DOHH2 (cell line): Measurements from ENCODE around the gene SMIM12.
A peak's percentile ranks its signal among the peaks of the same experiment; 100 is the strongest.

Source experiments
- H3F3A ChIP-seq: fragments of 200-600 bp; sonication (generic), shearing (Covaris generic); 2 replicates; pipeline ENCODE4 v1.6.0; 2016; ENCODE audit warnings: antibody characterized with exemption, mild to moderate bottlenecking; ENCODE audit not compliant: control insufficient read depth, insufficient read depth
- H3K27ac ChIP-seq: fragments of 200-600 bp; sonication (generic); 2 replicates; pipeline ENCODE4 v1.5.1; 2014; ENCODE audit warnings: low read depth, mild to moderate bottlenecking, low read length, moderate library complexity
- H3K27me3 ChIP-seq: fragments of 200-600 bp; sonication (generic); 2 replicates; pipeline ENCODE4 v1.6.1; 2014; ENCODE audit warnings: mild to moderate bottlenecking, low read length, mixed read lengths; ENCODE audit not compliant: control insufficient read depth
- H3K36me3 ChIP-seq: fragments of 200-600 bp; sonication (generic); 2 replicates; pipeline ENCODE4 v1.6.1; 2014; ENCODE audit warnings: mild to moderate bottlenecking, low read length, moderate library complexity, mixed read lengths; ENCODE audit not compliant: control insufficient read depth
- H3K4me1 ChIP-seq: fragments of 200-600 bp; sonication (generic); 2 replicates; pipeline ENCODE4 v1.6.1; 2014; ENCODE audit warnings: mild to moderate bottlenecking, low read length, mixed read lengths; ENCODE audit not compliant: control insufficient read depth
- H3K4me2 ChIP-seq: fragments of 200-600 bp; sonication (generic); 2 replicates; pipeline ENCODE4 v1.6.0; 2014; ENCODE audit warnings: mild to moderate bottlenecking, low read length, moderate library complexity
- H3K4me3 ChIP-seq: fragments of 200-600 bp; sonication (generic); 2 replicates; pipeline ENCODE4 v1.5.1; 2014; ENCODE audit warnings: mild to moderate bottlenecking, low read length, mixed read lengths
- H3K79me2 ChIP-seq: fragments of 200-600 bp; sonication (generic); 2 replicates; pipeline ENCODE4 v1.6.1; 2014; ENCODE audit warnings: mild to moderate bottlenecking, low read length, mixed read lengths; ENCODE audit not compliant: control insufficient read depth
- H3K9me2 ChIP-seq: fragments of 200-600 bp; sonication (generic); replicated peaks from 2 replicates; pipeline ENCODE4 v1.6.1; 2014; ENCODE audit warnings: mild to moderate bottlenecking, low read length, mixed read lengths; ENCODE audit not compliant: control insufficient read depth
- H3K9me3 ChIP-seq: fragments of 200-600 bp; sonication (generic); 2 replicates; pipeline ENCODE4 v1.6.1; 2014; ENCODE audit warnings: antibody characterized with exemption, low read length, mixed read lengths; ENCODE audit not compliant: control insufficient read depth, insufficient read depth
- H4K20me1 ChIP-seq: fragments of 200-600 bp; sonication (generic); 2 replicates; pipeline ENCODE4 v1.6.0; 2014; ENCODE audit warnings: low read depth, mild to moderate bottlenecking, antibody characterized with exemption, low read length, moderate library complexity; ENCODE audit not compliant: control insufficient read depth, insufficient read depth
- CTCF ChIP-seq: fragments of 200-600 bp; sonication (generic); IDR thresholded peaks from one replicate; pipeline ENCODE4 v1.5.1; 2014; ENCODE audit warnings: antibody characterized with exemption, mild to moderate bottlenecking, low read depth, low read length; ENCODE audit not compliant: poor library complexity, severe bottlenecking
- EZH2phosphoT487 ChIP-seq: fragments of 200-600 bp; sonication (generic); IDR thresholded peaks from 2 replicates; pipeline ENCODE4 v1.6.1; 2017; ENCODE audit warnings: borderline replicate concordance, mild to moderate bottlenecking, antibody characterized with exemption, low read length, moderate library complexity, mixed read lengths

SMIM12 gene

GRCh38 chr1:34859446-34860200 lies at the start of gene SMIM12:
Gene SMIM12, minus strand, starts transcription at chr1:34859749. Its CDS starts 3,772 bp downstream, at chr1:34855977.
- Histone ChIP-seq H3K27ac (no peak within 1 kb of the TSS), H3K9me3 (no peaks in the 10 kb centered on the region)
- TF ChIP-seq EZH2phosphoT487 (no peak), CTCF (peak; percentile 91)

GRCh38 chr1:34908369-34908768 lies 48.8 kb upstream of the SMIM12 start:
- no peaks in the 10 kb centered on the region; the same call in 1 of the 2 replicates for H3K27me3 ChIP-seq
- H3K9me3 ChIP-seq, result no peaks in the 10 kb centered on the region
- H3K4me2 ChIP-seq, result no peak overlapping the region
- no peak for TF ChIP-seq EZH2phosphoT487
- TF ChIP-seq CTCF, result no peak
- no peak overlapping the region for H3K4me3 ChIP-seq
- H3K9me2 ChIP-seq, result no peaks in the 10 kb centered on the region
- H3K79me2 ChIP-seq, result no peaks in the 10 kb centered on the region
- no peak overlapping the region for H3K27ac ChIP-seq
- no peaks in the 10 kb centered on the region for H3F3A ChIP-seq
- no peaks in the 10 kb centered on the region for H4K20me1 ChIP-seq
- peaks cover 5% of the 10 kb centered on the region; the same call in 1 of the 2 replicates for H3K4me1 ChIP-seq
- H3K36me3 ChIP-seq, result no peaks in the 10 kb centered on the region

More at GRCh38 chr1:34859446-34860200, at the start of gene SMIM12:
- H4K20me1 ChIP-seq, result peaks cover 4% of the 10 kb centered on the region; the same call in 1 of the 2 replicates
- H3K79me2 ChIP-seq, result peaks cover 47% of the 10 kb centered on the region
- H3K4me1 ChIP-seq, result peaks cover 24% of the 10 kb centered on the region
- no peaks in the 10 kb centered on the region for H3K9me2 ChIP-seq
- no peaks in the 10 kb centered on the region for H3F3A ChIP-seq
- H3K36me3 ChIP-seq, result peaks cover 22% of the 10 kb centered on the region
- no peaks in the 10 kb centered on the region for H3K27me3 ChIP-seq
- H3K4me2 ChIP-seq, result peak within 1 kb of the TSS; percentile 79
- peak within 1 kb of the TSS; percentile 95 for H3K4me3 ChIP-seq

- Histone ChIP-seq H3K27ac (no peak overlapping the region), H3K9me2 (no peaks in the 10 kb centered on the region)
Measured at GRCh38 chr1:34907487-34908090, 48.0 kb upstream of the SMIM12 start.

More at GRCh38 chr1:34907487-34908090, 48.0 kb upstream of the SMIM12 start:
- Histone ChIP-seq H4K20me1 (no peaks in the 10 kb centered on the region), H3K4me1 (peaks cover 5% of the 10 kb centered on the region; the same call in 1 of the 2 replicates), H3K27me3 (peaks cover under 1% of the 10 kb centered on the region; the same call in 1 of the 2 replicates), H3K36me3 (no peaks in the 10 kb centered on the region), H3K4me3 (no peak overlapping the region), H3K4me2 (no peak overlapping the region), H3K9me3 (no peaks in the 10 kb centered on the region), H3K79me2 (no peaks in the 10 kb centered on the region), H3F3A (no peaks in the 10 kb centered on the region)
- TF ChIP-seq EZH2phosphoT487 (no peak), CTCF (no peak)
